H1 (cell line): ENCODE measurements around the gene C22orf42. TPM values are rescaled to one million over a fixed set of nuclear protein-coding genes. Genes with fewer than 3 reads are reported as not detected.

ENCODE experiments used
- CTCF ChIA-PET: fragments of 300-600 bp; sonication (Branson Sonifier 250); formaldehyde crosslinking; loops from one replicate; lab custom pipeline; 2021; ENCODE audit not compliant: partially characterized antibody; lab: Charles Lee
- POLR2A ChIA-PET: fragments of 300-600 bp; sonication (Branson Sonifier 250); formaldehyde crosslinking; loops from one replicate; lab custom pipeline; 2021; ENCODE audit warnings: inconsistent platforms; ENCODE audit not compliant: partially characterized antibody; lab: Charles Lee
- DNase-seq, 2 experiments: peaks; one replicate each; pipeline versions ENCODE4 v3.0.0 to v3.0.0-alpha.2; 2010 to 2022; ENCODE audit warnings: low spot score in 2 of 2, low read depth in 1 of 2, mixed read lengths in 1 of 2
- FAIRE-seq: peaks from 2 replicates; lab custom pipeline; 2011; peaks lifted over from hg19 to GRCh38; lab: Jason Lieb, UNC
- H2AFZ ChIP-seq: 2 replicates; pipeline ENCODE4 v1.8.1; 2012; ENCODE audit warnings: low read length, inconsistent platforms
- H2AK5ac ChIP-seq: 2 replicates; pipeline ENCODE4 v1.6.1; 2013; ENCODE audit warnings: low read depth, low read length
- H2BK120ac ChIP-seq: replicated peaks from 2 replicates; pipeline ENCODE3; 2013; ENCODE audit warnings: low read depth, low read length, inconsistent platforms
- H2BK12ac ChIP-seq: 2 replicates; pipeline ENCODE4 v1.6.1; 2013; ENCODE audit warnings: low read depth, low read length
- H2BK15ac ChIP-seq: 2 replicates; pipeline ENCODE4 v1.6.1; 2013; ENCODE audit warnings: low read length
- H2BK20ac ChIP-seq: 2 replicates; pipeline ENCODE4 v1.6.1; 2013; ENCODE audit warnings: low read length
- H2BK5ac ChIP-seq: 2 replicates; pipeline ENCODE4 v1.6.1; 2013; ENCODE audit warnings: low read depth, low read length
- H3K14ac ChIP-seq: 2 replicates; pipeline ENCODE4 v1.6.1; 2013; ENCODE audit warnings: inconsistent platforms; ENCODE audit not compliant: insufficient read length
- H3K18ac ChIP-seq: 2 replicates; pipeline ENCODE4 v1.6.1; 2013; ENCODE audit warnings: low read length; ENCODE audit errors: extremely low read depth
- H3K23ac ChIP-seq: 2 replicates; pipeline ENCODE4 v1.6.1; 2013; ENCODE audit warnings: inconsistent platforms; ENCODE audit not compliant: insufficient read length
- H3K23me2 ChIP-seq: 2 replicates; pipeline ENCODE4 v1.6.1; 2013; ENCODE audit warnings: low read depth, low read length
- H3K27ac ChIP-seq: 2 replicates; pipeline ENCODE4 v1.6.1; 2011; ENCODE audit warnings: low read depth, low read length, inconsistent platforms
- H3K27me3 ChIP-seq, 4 experiments: replicated peaks in 1 of 4; 1 replicate in 1 of 4; 2 replicates in 3 of 4; pipeline versions ENCODE4 v1.6.1 to v1.8.1; 2011 to 2013; ENCODE audit warnings: low read length in 3 of 4, mild to moderate bottlenecking in 3 of 4, inconsistent platforms in 2 of 4, mixed read lengths in 2 of 4, moderate library complexity in 1 of 4; ENCODE audit not compliant: control insufficient read depth in 3 of 4, insufficient read depth in 3 of 4; ENCODE audit errors: extremely low read depth in 1 of 4
- H3K36me3 ChIP-seq, 4 experiments: 2 replicates each; pipeline versions ENCODE4 v1.6.1 to v1.8.1; 2011 to 2013; ENCODE audit warnings: mild to moderate bottlenecking in 4 of 4, low read length in 3 of 4, moderate library complexity in 2 of 4, control low read depth in 1 of 4, inconsistent platforms in 1 of 4; ENCODE audit not compliant: insufficient read depth in 4 of 4, control insufficient read depth in 2 of 4
- H3K4ac ChIP-seq: replicated peaks from 2 replicates; pipeline ENCODE3; 2013; ENCODE audit warnings: low read length, low read depth, mixed read lengths, inconsistent platforms; ENCODE audit not compliant: insufficient read length
- H3K4me1 ChIP-seq, 4 experiments: replicated peaks in 1 of 4; 1 replicate in 1 of 4; 2 replicates in 3 of 4; pipeline versions ENCODE4 v1.6.1 to v1.8.1; 2011 to 2013; ENCODE audit warnings: low read length in 3 of 4, inconsistent platforms in 2 of 4, mixed read lengths in 1 of 4; ENCODE audit not compliant: insufficient read depth in 4 of 4, control insufficient read depth in 3 of 4
- H3K4me2 ChIP-seq, 2 experiments: 2 replicates each; pipeline versions ENCODE4 v1.6.1 to v1.8.1; 2011 to 2013; ENCODE audit warnings: low read depth in 2 of 2, low read length in 2 of 2, control low read depth in 1 of 2, inconsistent platforms in 1 of 2, mild to moderate bottlenecking in 1 of 2; ENCODE audit not compliant: insufficient read depth in 1 of 2
- H3K4me3 ChIP-seq, 4 experiments: fragments of 200-600, 300-600 bp in 1 of 4; sonication (generic), shearing (Covaris generic), sonication (Bioruptor Twin) in 1 of 4; 2 replicates each; pipeline versions ENCODE4 v1.5.1 to v1.8.1; 2011 to 2016; ENCODE audit warnings: low read length in 4 of 4, low read depth in 3 of 4, control low read depth in 2 of 4, inconsistent platforms in 2 of 4, mild to moderate bottlenecking in 2 of 4, mixed read lengths in 1 of 4, moderate library complexity in 1 of 4; ENCODE audit not compliant: insufficient read depth in 2 of 4; ENCODE audit errors: extremely low read depth in 1 of 4
- H3K56ac ChIP-seq: replicated peaks from 2 replicates; pipeline ENCODE3; 2013; ENCODE audit warnings: low read depth, mild to moderate bottlenecking, mixed read lengths, low read length, inconsistent platforms; ENCODE audit not compliant: insufficient read length
- H3K79me1 ChIP-seq: 2 replicates; pipeline ENCODE4 v1.6.1; 2013; ENCODE audit warnings: low read depth, low read length, control low read depth
- H3K79me2 ChIP-seq, 2 experiments: 2 replicates each; pipeline versions ENCODE4 v1.6.1 to v1.8.1; 2012 to 2013; ENCODE audit warnings: low read length in 2 of 2, mild to moderate bottlenecking in 2 of 2, inconsistent platforms in 1 of 2; ENCODE audit not compliant: insufficient read depth in 2 of 2, control insufficient read depth in 1 of 2
- H3K9ac ChIP-seq, 4 experiments: replicated peaks in 1 of 4; 1 replicate in 1 of 4; 2 replicates in 3 of 4; pipeline versions ENCODE4 v1.6.1 to v1.8.1; 2011 to 2013; ENCODE audit warnings: low read depth in 3 of 4, low read length in 3 of 4, control low read depth in 2 of 4, mild to moderate bottlenecking in 2 of 4, moderate library complexity in 2 of 4, inconsistent platforms in 1 of 4; ENCODE audit errors: extremely low read depth in 1 of 4
- H3K9me3 ChIP-seq, 2 experiments: 2 replicates each; pipeline versions ENCODE4 v1.6.1 to v1.8.1; 2012 to 2013; ENCODE audit warnings: mild to moderate bottlenecking in 2 of 2, moderate library complexity in 2 of 2, control low read depth in 1 of 2, inconsistent platforms in 1 of 2, low read depth in 1 of 2, low read length in 1 of 2, mixed read lengths in 1 of 2; ENCODE audit not compliant: insufficient read depth in 2 of 2
- H4K20me1 ChIP-seq, 2 experiments: replicated peaks in 1 of 2; 2 replicates each; pipeline versions ENCODE3 to v1.8.1; 2011 to 2013; ENCODE audit warnings: inconsistent platforms in 2 of 2, low read length in 2 of 2, mild to moderate bottlenecking in 1 of 2; ENCODE audit not compliant: insufficient read depth in 2 of 2, control insufficient read depth in 1 of 2
- H4K5ac ChIP-seq: 2 replicates; pipeline ENCODE4 v1.6.1; 2013; ENCODE audit warnings: low read length, low read depth, mixed read lengths, inconsistent platforms; ENCODE audit not compliant: insufficient read length
- H4K8ac ChIP-seq: 2 replicates; pipeline ENCODE4 v1.8.0; 2013; ENCODE audit warnings: mild to moderate bottlenecking, moderate library complexity, low read length, inconsistent platforms; ENCODE audit not compliant: insufficient read depth; ENCODE audit errors: extremely low read depth
- H4K91ac ChIP-seq: replicated peaks from 2 replicates; pipeline ENCODE3; 2013; ENCODE audit warnings: low read length, mixed read lengths, inconsistent platforms; ENCODE audit not compliant: insufficient read length
- ATF2 ChIP-seq: IDR thresholded peaks from 2 replicates; pipeline ENCODE4 v1.6.1; 2012; ENCODE audit warnings: low read length, inconsistent platforms
- EZH2 ChIP-seq: fragments of 200-600 bp; sonication (generic); IDR thresholded peaks from 2 replicates; pipeline ENCODE4 v1.7.1; 2012; ENCODE audit warnings: low read depth, mild to moderate bottlenecking, moderate library complexity, low read length, inconsistent platforms; ENCODE audit not compliant: severe bottlenecking
- GABPA ChIP-seq: IDR thresholded peaks from 2 replicates; pipeline ENCODE4 v1.6.1; 2011; ENCODE audit warnings: mild to moderate bottlenecking, low read length, moderate library complexity, borderline replicate concordance; ENCODE audit not compliant: insufficient read depth
- GTF2F1 ChIP-seq: IDR thresholded peaks from 2 replicates; pipeline ENCODE4 v1.6.1; 2012; ENCODE audit warnings: low read depth, low read length, improper control_type of control experiment, borderline replicate concordance
- JUND ChIP-seq: IDR thresholded peaks from 2 replicates; pipeline ENCODE4 v1.6.1; 2011; ENCODE audit warnings: mild to moderate bottlenecking, improper control_type of control experiment, low read length
- KDM1A ChIP-seq: fragments of 200-600, 300-600 bp; sonication (generic); IDR thresholded peaks from 2 replicates; pipeline ENCODE4 v1.7.1; 2016; ENCODE audit warnings: mild to moderate bottlenecking, low read length, borderline replicate concordance
- RAD21 ChIP-seq, 2 experiments: IDR thresholded peaks in 1 of 2; conservative IDR thresholded peaks in 1 of 2; 2 replicates each; pipeline ENCODE4 v1.6.1; 2011; ENCODE audit warnings: low read depth in 2 of 2, low read length in 2 of 2, improper control_type of control experiment in 1 of 2, inconsistent platforms in 1 of 2, mild to moderate bottlenecking in 1 of 2, moderate library complexity in 1 of 2
- RBBP5 ChIP-seq: IDR thresholded peaks from 2 replicates; pipeline ENCODE4 v1.7.1; 2012; ENCODE audit warnings: low read depth, mild to moderate bottlenecking, inconsistent platforms, low read length, moderate library complexity, borderline replicate concordance
- RFX5 ChIP-seq: IDR thresholded peaks from 2 replicates; pipeline ENCODE4 v1.6.1; 2011; ENCODE audit warnings: low read depth, low read length, improper control_type of control experiment, borderline replicate concordance
- RNF2 ChIP-seq: fragments of 200-900, 300-1000 bp; sonication (generic); IDR thresholded peaks from 2 replicates; pipeline ENCODE4 v1.7.1; 2016; ENCODE audit warnings: borderline replicate concordance, low read depth, mild to moderate bottlenecking, antibody characterized with exemption, low read length; ENCODE audit not compliant: poor library complexity, severe bottlenecking; ENCODE audit errors: missing control alignments
- WGBS, 2 experiments: shearing (Covaris generic) in 1 of 2; methylation state at CpG; one replicate each; pipeline versions ENCODE4 v1.1.6 to v1.1.7; 2013 to 2015; ENCODE audit warnings: low lambda C conversion rate in 2 of 2, mixed read lengths in 2 of 2, inconsistent platforms in 1 of 2, low coverage in 1 of 2, missing lambda C conversion rate in 1 of 2; ENCODE audit not compliant: insufficient replicate concordance in 2 of 2, insufficient coverage in 1 of 2, insufficient read length in 1 of 2; ENCODE audit errors: extremely low coverage in 1 of 2, missing lambda C conversion rate in 1 of 2; 5-methylcytosine and 5-hydroxymethylcytosine counted together
- polyA plus RNA-seq, 7 experiments: library from polyadenylated mRNA; depleted of rRNA in 3 of 7; stranded (reverse) in 5 of 7; unstranded in 2 of 7; fragments of >200 nt in 5 of 7; fragments of 200-250 nt in 2 of 7; gene quantifications; 1 replicate in 5 of 7; 2 replicates in 1 of 7; 4 replicates in 1 of 7; pipeline versions ENCODE4 v1.2.1 to v1.2.3, GENCODE V29; 2011 to 2013; ENCODE audit warnings: missing spikeins in 2 of 7, mixed read lengths in 2 of 7
- total RNA-seq: library from RNA; stranded (reverse); fragmentation: NEBNext Ultra II Directional; extraction: Animal tissue kit (Norgen Biotek cat#: 25700); gene quantifications from 2 replicates; pipeline ENCODE4 v1.2.1, GENCODE V29; 2021

C22orf42 gene
- total and polyA plus RNA-seq, 2 of the 8 experiments (the other 6 are each of a cell fraction or from before 2014, with no cell fraction given): 0.50 TPM; not detected in 1

DNA sequence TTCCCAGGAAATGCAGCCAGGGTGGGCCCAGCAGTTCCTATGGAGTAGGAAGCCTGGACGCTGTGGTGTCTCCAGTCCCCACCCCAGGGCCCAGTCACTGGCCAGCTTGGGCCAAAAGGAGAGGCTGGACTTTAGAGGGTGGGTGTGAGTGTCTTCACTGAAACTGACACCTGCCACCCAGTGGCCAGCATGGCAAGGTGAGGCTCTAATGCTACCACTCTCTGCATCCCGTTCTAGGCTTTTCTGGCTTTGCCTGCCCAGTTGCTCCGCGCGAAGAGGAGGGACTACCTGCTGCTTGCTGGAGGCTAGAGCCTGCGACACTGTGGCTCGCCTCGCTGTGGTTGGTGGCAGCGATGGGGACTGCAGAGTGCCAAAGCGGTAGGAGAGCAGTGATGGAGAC is 35.4 kb downstream of the C22orf42 start:
- H2BK20ac ChIP-seq: no peak overlapping the region
- peak overlapping the region; percentile 82; the same call in 1 of the 2 replicates for H4K8ac ChIP-seq
- no peaks in the 10 kb centered on the region for H3K79me1 ChIP-seq
- no peaks in the 10 kb centered on the region for H3K27me3 ChIP-seq
- WGBS, 2 experiments: 23% methylated on average over 5 of the region's 10 CpGs; no CpG with 5 or more reads in 1 of the 2 experiments
- peak; percentile 7 to 73 for DNase-seq
- H4K5ac ChIP-seq: no peak overlapping the region
- peak; percentile 87 for FAIRE-seq
- no peaks in the 10 kb centered on the region for H4K20me1 ChIP-seq
- H2BK12ac ChIP-seq: peak overlapping the region; percentile 84; the same call in 1 of the 2 replicates
- POLR2A ChIA-PET: no interaction called here
- H4K91ac ChIP-seq: no peak overlapping the region
- no peak overlapping the region for H3K56ac ChIP-seq
- H3K36me3 ChIP-seq: no peaks in the 10 kb centered on the region
- no peak overlapping the region for H3K9ac ChIP-seq
- H3K18ac ChIP-seq: no peak overlapping the region
- H3K23me2 ChIP-seq: no peaks in the 10 kb centered on the region
- no peaks in the 10 kb centered on the region for H3K9me3 ChIP-seq
- no peaks in the 10 kb centered on the region for H3K79me2 ChIP-seq
- no peak overlapping the region for H2BK5ac ChIP-seq
- H2BK120ac ChIP-seq: no peak overlapping the region
- no peak overlapping the region for H2AK5ac ChIP-seq
- CTCF ChIA-PET: interaction anchor here (0.8 to 1.0 kb wide), 2 partner anchors 42 to 97 kb away, joined by 3 read pairs; no protein-coding TSS in a partner anchor
- H3K4me2 ChIP-seq: no peak overlapping the region
- peak overlapping the region; percentile 66; the same call in 1 of the 2 replicates for H2AFZ ChIP-seq
- H3K4me3 ChIP-seq: no peak overlapping the region
- no peaks in the 10 kb centered on the region for H3K4me1 ChIP-seq
- no peak overlapping the region for H2BK15ac ChIP-seq
- H3K23ac ChIP-seq: no peak overlapping the region
- H3K4ac ChIP-seq: no peak overlapping the region
- H3K27ac ChIP-seq: no peak overlapping the region
- H3K14ac ChIP-seq: no peak overlapping the region
- TF ChIP-seq RFX5 (no peak), GABPA (no peak), RAD21 (IDR thresholded peaks at IDR 0.05 in 1 of 2, conservative IDR thresholded peaks at IDR 0.05 in 1 of 2; ENCODE audit: low read depth in 2 of 2, low read length in 2 of 2) (peak; percentile 49 to 53), ATF2 (no peak), KDM1A (no peak), JUND (no peak), GTF2F1 (no peak), RBBP5 (no peak), RNF2 (no peak), EZH2 (no peak)
